Right renal cortex interstitium (tissue), 3 donors: ENCODE results near the gene GLRA3. TPM values are rescaled to one million over a fixed set of nuclear protein-coding genes. Genes with fewer than 3 reads are reported as not detected.
"Not testable (repeated sequence)": the region's sequence is repeated elsewhere in the genome, so short reads cannot be mapped to it uniquely, and the experiment has no call there.

Experiments used
- DNase-seq, 3 donors: peaks; one replicate each; pipeline ENCODE4 v3.0.0-alpha.2; 2013; ENCODE audit warnings: low read depth in 3 of 3, low spot score in 2 of 3
- polyA plus RNA-seq, 3 donors: library from polyadenylated mRNA; unstranded; fragments of 120-200 nt; gene quantifications; one replicate each; pipeline ENCODE4 v1.2.1, GENCODE V29; 2013; ENCODE audit not compliant: insufficient read length in 3 of 3

Gene GLRA3
- under 1 TPM in 2 of 3 donors, not detected in 1; 0.03 to 0.07 TPM for polyA plus RNA-seq

DNA sequence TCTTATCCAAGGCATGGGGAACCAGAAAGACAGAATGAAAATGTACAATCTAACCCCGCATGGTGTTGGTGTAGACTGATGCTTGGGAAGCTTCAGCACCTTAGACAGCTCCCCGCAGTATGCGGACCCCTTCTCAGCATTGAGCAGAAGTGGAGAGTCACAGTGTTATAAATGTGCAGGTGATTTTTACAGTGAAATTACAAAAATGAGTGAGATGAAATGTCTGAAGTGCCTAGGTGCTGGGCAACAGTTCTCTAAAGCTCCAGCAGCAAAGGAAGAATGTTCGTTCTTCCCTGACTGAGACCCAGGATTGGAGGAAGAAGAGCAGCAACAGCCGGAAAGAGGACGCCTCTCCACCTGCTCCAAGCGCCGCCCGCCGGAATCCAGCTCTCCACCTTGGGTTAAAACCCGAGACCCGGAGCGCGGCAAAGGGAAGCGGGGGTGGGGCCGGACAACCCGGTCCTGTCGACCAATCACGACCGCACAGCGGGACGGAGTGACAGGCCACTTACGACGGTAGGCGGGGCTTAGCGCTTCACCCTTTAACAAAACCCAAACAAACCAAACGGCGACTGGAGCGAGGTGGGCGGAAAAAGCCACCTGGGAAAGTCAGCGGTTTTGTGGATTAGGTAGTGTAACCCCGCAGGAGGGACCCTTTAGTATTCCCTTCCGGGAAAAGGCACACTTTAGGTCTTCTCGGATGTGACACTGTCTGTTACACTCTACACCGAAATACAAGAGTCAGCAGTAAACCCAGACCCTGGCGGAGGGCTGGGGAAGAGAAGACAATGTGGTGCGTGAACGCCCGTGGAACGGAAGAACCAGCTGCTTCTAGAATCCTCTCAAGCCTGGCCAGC, at the start of gene GLRA3:
Gene GLRA3, minus strand, starts transcription at position 403 of the 857 bp plus-strand sequence. CDS start 436 bp downstream, outside the sequence.
- DNase-seq, result peak; percentile 75 to 77 (median 76)

DNA sequence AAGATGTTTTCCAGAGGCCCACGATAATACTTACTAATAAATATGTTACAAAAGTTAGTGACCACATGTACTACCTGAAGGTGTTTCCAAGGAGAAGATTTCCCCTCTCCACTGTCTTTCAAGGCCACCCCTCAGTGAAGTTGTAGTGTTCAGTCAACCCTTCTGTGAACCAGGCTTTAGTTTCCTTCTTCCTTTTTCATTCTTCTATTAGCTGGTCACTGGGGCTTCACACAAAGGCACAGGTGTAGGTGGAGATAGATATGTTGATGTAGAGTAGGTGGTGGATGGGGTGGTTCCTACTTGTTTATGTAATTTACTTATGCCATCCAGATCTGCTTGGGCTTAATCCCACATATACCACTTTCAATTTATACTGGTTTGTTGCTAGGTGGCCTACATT, 45.9 kb upstream of the GLRA3 start:
- DNase-seq, result no peak

DNA sequence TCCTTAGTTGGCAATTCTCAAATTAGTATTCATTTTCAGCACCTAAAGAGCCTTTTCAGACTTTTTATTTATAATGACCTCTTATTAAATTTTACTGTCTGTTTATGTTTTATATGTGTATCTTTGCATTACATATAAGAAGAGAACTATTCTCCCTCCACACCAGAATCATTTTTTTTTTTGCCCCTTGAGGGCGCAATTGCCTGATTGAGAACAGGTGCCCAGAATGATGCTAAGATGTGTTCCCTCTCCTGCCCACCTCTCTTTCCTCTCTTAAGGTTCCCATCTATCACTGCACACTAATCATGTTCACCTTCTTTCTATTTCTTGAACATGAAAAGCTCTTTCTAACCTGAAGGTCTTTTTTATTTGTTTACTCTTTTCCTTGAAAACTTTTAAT, 44.9 kb upstream of the GLRA3 start:
- DNase-seq, result no peak

GRCh38 chr4:174873146-174873545, 44.1 kb upstream of the GLRA3 start:
- not testable (repeated sequence) for DNase-seq

DNA sequence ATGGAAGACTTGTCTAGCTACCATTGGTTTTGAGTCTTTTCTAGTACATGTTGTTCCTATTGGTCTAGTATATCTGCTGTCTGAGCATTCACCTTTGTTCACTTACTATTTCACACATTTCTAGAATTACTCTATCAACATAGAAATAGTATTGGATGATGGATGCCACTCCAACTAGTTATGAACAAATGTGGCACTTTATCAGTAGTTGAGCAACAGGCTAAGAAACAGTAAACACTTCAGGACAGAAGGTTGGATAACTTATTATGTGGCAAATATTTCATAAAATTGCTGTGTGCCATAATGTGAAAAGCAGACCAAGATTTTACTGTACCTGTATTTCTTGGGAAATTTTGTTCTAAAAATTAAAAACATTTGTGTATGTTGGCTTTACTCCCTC, 42.4 kb upstream of the GLRA3 start:
- DNase-seq, result no peak

- no peak for DNase-seq
Observed at GRCh38 chr4:174870311-174870710, 41.3 kb upstream of the GLRA3 start.

DNA sequence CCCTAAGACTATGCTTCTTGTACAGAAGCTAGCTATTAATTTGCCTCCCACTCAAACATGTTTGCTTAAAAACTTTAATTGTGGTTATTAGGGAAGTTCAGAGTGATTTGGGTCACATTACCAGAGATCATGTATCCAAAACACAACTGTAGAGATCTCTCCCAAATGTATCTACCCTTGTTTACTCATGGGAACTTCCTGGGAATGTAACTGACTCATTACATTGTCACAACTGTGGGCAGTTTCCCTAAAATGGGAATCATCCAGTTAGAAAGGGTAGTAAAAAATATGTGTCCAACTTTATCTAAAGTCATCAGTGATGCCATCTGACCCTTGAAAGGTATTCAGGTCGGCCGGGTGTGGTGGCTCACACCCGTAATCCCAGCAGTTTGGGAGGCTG, 40.3 kb upstream of the GLRA3 start:
- DNase-seq, result no peak

- no peak for DNase-seq
Observed at GRCh38 chr4:174867903-174868302, 38.9 kb upstream of the GLRA3 start.

DNA sequence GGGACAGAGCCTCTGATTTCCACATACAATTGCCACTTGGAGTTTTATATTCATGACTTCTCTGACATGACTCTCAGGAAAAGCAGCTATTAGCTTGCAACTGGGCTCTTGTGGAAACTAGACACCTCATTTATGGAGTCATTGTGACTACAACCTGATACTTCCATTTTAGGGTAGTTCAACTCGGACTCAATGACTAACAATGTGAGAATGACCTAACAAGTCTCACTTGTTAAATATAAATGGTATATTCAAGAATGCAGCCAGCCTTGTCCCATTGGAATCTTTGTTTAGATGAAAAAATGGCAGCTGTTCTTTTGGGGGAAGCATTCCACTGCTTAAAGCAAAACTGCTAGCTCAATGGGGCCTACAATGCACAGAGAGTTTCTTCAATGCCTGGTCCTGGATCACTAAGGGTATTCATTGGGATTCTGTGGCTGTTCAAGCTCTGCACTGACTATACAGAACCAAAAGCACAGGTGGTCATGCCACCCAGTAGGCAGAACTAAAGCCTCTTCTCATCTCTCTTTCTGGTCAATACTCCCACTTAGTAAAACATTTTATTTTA, 36.5 kb upstream of the GLRA3 start:
- no peak for DNase-seq

DNA sequence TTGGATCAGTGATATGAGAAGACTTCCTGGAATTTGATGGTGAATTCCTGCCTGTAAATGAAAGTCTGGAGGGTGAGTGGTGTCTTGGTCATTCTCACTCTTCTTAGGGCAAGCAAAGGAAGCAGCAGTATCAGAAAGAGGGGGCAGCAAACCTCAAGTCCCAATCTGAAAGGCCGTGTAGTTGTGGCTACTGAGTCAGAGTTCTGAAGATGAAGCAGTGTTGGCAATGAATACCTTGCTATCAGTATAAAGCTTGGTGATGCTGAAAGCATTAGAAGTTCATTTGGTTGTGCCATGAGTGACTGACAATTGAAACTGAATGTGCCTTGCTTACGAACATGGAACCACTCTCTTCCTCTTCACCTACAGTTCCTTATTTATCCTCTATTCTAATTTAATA, 35.0 kb upstream of the GLRA3 start:
- no peak for DNase-seq

GRCh38 chr4:174860588-174860987, 31.5 kb upstream of the GLRA3 start:
- no peak for DNase-seq

DNA sequence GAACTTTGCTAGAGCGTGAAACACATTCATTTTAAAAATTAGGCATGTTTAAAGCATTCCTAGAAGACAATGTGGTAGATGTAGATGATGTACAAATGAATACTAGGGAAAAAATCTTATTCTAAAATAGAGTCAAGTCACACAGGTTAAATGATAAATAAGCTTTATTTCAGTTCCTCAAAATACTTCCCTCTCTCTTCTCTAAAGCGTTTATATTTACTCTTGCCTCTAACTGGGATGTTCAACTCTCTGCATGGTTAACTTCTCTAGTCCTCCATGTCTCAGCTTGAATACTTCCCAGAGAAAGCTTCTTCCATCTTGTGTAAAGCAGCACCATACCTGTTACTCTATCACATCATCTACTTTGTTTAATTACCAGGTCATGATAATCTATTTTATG, 30.9 kb upstream of the GLRA3 start:
- DNase-seq, result no peak

DNA sequence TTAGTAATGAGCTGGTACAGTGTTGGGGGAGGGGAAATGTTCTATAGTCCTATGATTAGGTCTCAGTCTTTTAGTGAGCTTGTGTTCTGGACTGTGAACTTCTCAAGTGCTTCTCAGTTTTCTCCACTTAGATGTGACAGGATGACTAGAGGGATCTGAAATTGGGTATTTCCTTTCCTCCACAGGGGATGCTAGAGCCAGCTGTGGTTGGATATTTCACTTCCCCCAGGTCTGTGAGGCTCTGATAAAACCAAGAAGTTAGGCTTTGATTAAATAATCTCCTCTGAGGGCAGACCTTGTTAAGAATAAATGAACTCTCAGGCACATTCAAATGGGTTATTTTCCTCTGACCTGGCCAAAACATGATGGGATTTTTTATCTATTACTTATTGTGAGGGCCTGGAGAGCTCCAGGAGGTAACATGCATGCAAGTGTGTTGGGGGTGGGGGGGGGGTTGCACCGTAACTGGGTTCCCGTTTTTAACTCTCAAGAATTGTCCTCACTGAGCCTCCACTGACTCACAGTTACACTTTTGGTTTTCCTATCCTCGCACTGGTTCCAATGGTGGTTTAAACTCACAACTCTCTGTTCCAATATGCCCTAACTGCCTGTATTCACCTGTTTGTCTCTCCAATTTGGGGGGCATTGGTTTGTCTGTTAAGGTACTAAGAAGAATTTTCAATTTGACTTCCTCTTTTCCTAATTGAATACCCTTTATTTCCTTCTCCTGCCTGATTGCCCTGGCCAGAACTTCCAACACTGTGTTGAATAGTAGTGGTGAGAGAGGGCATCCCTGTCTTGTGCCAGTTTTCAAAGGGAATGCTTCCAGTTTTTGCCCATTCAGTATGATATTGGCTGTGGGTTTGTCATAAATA, 28.1 kb upstream of the GLRA3 start:
- DNase-seq, result no peak

DNA sequence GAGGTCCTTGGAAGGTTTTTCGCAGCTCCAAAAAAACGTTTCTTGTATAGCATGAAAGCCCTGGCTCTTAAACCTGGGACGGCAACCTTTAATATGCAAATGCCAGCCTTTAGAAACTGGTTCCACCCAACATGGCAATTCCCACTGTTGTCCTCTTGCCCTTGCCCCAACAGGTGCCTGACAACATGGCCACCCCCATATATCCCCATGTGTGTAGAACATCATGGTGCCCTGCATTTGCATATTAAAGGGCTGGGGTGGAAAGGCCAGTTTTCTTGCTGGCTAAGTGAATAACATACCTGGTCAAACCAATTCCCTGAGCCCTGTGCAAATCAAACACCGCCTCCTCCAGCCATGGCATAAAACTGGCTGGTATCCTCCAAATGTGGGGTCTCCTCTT, 26.0 kb upstream of the GLRA3 start:
- no peak for DNase-seq

GRCh38 chr4:174853629-174854028, 24.6 kb upstream of the GLRA3 start:
- no peak for DNase-seq

- DNase-seq, result no peak
Observed at GRCh38 chr4:174848596-174848995, 19.5 kb upstream of the GLRA3 start.

- DNase-seq, result no peak
Observed at GRCh38 chr4:174847801-174848427, 18.9 kb upstream of the GLRA3 start.

- DNase-seq, result no peak
Observed at GRCh38 chr4:174835536-174835935, 6.5 kb upstream of the GLRA3 start.

GRCh38 chr4:174834477-174834876, 5.4 kb upstream of the GLRA3 start:
- DNase-seq, result no peak

DNA sequence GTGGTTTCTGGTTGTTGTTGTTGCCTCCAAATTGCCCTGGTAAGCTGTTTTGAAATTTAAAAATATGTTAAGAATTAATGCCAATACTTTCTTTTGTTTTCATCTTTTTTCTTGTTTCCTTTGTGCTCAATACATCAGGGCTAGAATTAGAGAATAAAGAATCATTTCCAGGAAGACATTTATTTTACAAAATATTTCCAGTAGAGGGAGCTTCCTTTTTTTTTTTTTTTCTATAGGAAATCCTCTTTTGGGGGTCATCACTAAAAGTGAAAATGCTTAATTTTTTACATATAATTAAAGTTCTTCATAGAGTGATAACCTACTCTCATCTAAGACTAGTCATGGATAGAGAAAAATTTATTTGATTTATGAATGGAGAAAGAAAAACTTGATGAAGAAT, 2.4 kb downstream of the GLRA3 start:
- DNase-seq, result no peak

DNA sequence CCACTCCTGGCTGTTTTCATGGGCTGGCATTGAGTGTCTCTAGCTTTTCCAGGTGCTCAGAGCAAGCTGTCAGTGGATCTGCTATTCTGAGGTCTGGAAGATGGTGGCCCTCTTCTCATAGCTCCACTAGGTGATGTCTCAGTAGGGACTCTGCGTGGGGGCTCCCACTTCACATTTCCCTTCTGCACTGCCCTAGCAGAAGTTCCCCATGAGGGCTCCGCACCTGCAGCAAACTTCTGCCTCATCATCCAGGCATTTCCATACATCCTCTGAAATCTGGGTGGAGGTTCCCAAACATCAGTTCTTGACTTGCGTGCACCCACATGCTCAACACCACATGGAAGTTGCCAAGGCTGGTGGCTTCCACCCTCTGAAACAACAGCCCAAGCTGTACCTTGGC, 13.8 kb downstream of the GLRA3 start:
- DNase-seq, result no peak
